Pancreas (tissue), 10 donors: Measurements from ENCODE around the gene REXO2. TPM values are rescaled to one million over a fixed set of nuclear protein-coding genes. Genes with fewer than 3 reads are reported as not detected.

Experiments
- ATAC-seq, 4 donors: fragments of 200-7000 bp; cut with Tn5 transposase; one replicate each; pipeline versions ENCODE4 v1.8.0 to v1.9.1; 2020; ENCODE audit warnings: mild to moderate bottlenecking in 4 of 4, moderate library complexity in 4 of 4
- DNase-seq, 6 donors: peaks; one replicate each; pipeline ENCODE4 v3.0.0-alpha.2; 2020
- FAIRE-seq: peaks from 2 replicates; lab custom pipeline; 2012; peaks lifted over from hg19 to GRCh38; lab: Jason Lieb, UNC
- H3K27ac ChIP-seq, 4 donors: fragments of 200-600 bp; sonication (generic); 1 replicate in 3 of 4; 2 replicates in 1 of 4; pipeline versions ENCODE4 v1.5.0 to v1.8.0; 2020
- H3K27me3 ChIP-seq, 4 donors: fragments of 200-600 bp; one replicate each; pipeline ENCODE4 v1.8.0; 2021
- H3K36me3 ChIP-seq, 3 donors: fragments of 200-600 bp; sonication (generic) in 1 of 3; one replicate each; pipeline versions ENCODE4 v1.5.0 to v1.8.0; 2020 to 2021
- H3K4me1 ChIP-seq, 3 donors: fragments of 200-600 bp; one replicate each; pipeline ENCODE4 v1.8.0; 2021
- H3K4me3 ChIP-seq, 4 donors: fragments of 200-600 bp; sonication (generic) in 2 of 4; one replicate each; pipeline versions ENCODE4 v1.5.0 to v1.8.0; 2020 to 2021
- H3K9me3 ChIP-seq, 4 donors: fragments of 200-600 bp; one replicate each; pipeline ENCODE4 v1.8.0; 2021
- CTCF ChIP-seq, 4 donors: fragments of 200-600 bp; sonication (generic) in 3 of 4; IDR thresholded peaks; one replicate each; pipeline versions ENCODE4 v1.5.0 to v1.8.0; 2021; ENCODE audit warnings: antibody characterized with exemption in 4 of 4
- WGBS, 2 donors: extraction: QIAGEN DNeasy Blood & Tissue Kit; methylation state at CpG; one replicate each; pipeline ENCODE4 v1.1.7; 2013; 5-methylcytosine and 5-hydroxymethylcytosine counted together
- intact Hi-C, 3 donors: fragments of 100-400 bp; cut with DNase I; formaldehyde crosslinking; loops; one replicate each; pipeline versions ENCODE4 v1.11.1 to v1.14.2; 2022
- polyA plus RNA-seq, 2 donors: library from polyadenylated mRNA; stranded (reverse); fragments of 200-250 nt; gene quantifications; one replicate each; pipeline ENCODE4 v1.2.3, GENCODE V29; 2013
- total RNA-seq, 6 donors: library from RNA; stranded (reverse); fragmentation: NEBNext Ultra II Directional in 4 of 6; extraction: Animal tissue kit (Norgen Biotek cat#: 25700) in 4 of 6; gene quantifications; one replicate each; pipeline versions ENCODE4 v1.2.1 to v1.2.4, GENCODE V29; 2021 to 2023
- donor health status: healthy with polysubstance abuse.
- donor health status: DM: no; HTN: no; CAD: no; lungs with moderate emphysema.
- donor health status: DM: no; HTN: no; CAD: no.
- donor health status: control.
- donor health status: control.
- donor health status: Bipolar disorder and iron deficiency.
- donor health status: DM: yes; HTN: yes; CAD: no.
- donor health status: DM: no; HTN: no; CAD: no.
- donor health status: DM: no; HTN: no; CAD: no.
- donor health status: DM: yes; HTN: yes; CAD: no.

The REXO2 gene
- total and polyA plus RNA-seq, 8 donors = 24.0 to 41.1 (median 29.1) TPM

GRCh38 chr11:114397349-114397982, 41.8 kb upstream of the REXO2 start:
- FAIRE-seq (no peak), DNase-seq (no peak), ATAC-seq (no peak)
- no peak overlapping the region for H3K27ac ChIP-seq
- H3K4me1 ChIP-seq = peaks cover 10 to 26% (median 12%) of the 10 kb centered on the region in 3 donors
- no peaks in the 10 kb centered on the region for H3K9me3 ChIP-seq
- no peaks in the 10 kb centered on the region for H3K36me3 ChIP-seq
- intact Hi-C loops = no loop called here
- H3K27me3 ChIP-seq = no peaks in the 10 kb centered on the region
- no peak overlapping the region for H3K4me3 ChIP-seq
- 92% methylated on average over 2 of the region's 2 CpGs for WGBS, 2 donors
- no peak for TF ChIP-seq CTCF (IDR thresholded peaks at IDR 0.05)

- no peak for ATAC-seq
- 47 to 57% methylated on average over 4 of the region's 4 CpGs for WGBS, 2 donors
- Histone ChIP-seq H3K9me3 (no peaks in the 10 kb centered on the region), H3K36me3 (no peaks in the 10 kb centered on the region), H3K27ac (no peak overlapping the region), H3K4me3 (peak overlapping the region in 1 of 4 donors; percentile 60), H3K4me1 (peaks cover 10 to 34% (median 21%) of the 10 kb centered on the region in 3 donors), H3K27me3 (no peaks in the 10 kb centered on the region)
- DNase-seq = no peak
- no peak for TF ChIP-seq CTCF (IDR thresholded peaks at IDR 0.05)
- intact Hi-C loops = no loop called here
- FAIRE-seq = no peak
Measured at GRCh38 chr11:114398303-114398920, 40.9 kb upstream of the REXO2 start.

- no peak for TF ChIP-seq CTCF (IDR thresholded peaks at IDR 0.05)
- Histone ChIP-seq H3K27me3 (no peaks in the 10 kb centered on the region), H3K4me1 (peaks cover 10 to 34% (median 26%) of the 10 kb centered on the region in 3 donors), H3K4me3 (peak overlapping the region; percentile 53 to 76 (median 60)), H3K27ac (peak overlapping the region; percentile 93 to 98 (median 98)), H3K36me3 (no peaks in the 10 kb centered on the region), H3K9me3 (no peaks in the 10 kb centered on the region)
- FAIRE-seq (peak; percentile 5), DNase-seq (peak; percentile 54 to 87 (median 72)), ATAC-seq (peak; percentile 73 to 78 (median 76))
- 1% methylated on average over 29 of the region's 29 CpGs for WGBS, 2 donors
- intact Hi-C loops = no loop called here
Measured at GRCh38 chr11:114399490-114400215, 39.6 kb upstream of the REXO2 start.

- Histone ChIP-seq H3K4me3 (peak within 1 kb of the TSS; percentile 60 to 76 (median 62)), H3K36me3 (no peaks in the 10 kb centered on the region), H3K27ac (peak within 1 kb of the TSS; percentile 93 to 98 (median 98)), H3K27me3 (no peaks in the 10 kb centered on the region), H3K4me1 (peaks cover 10 to 34% (median 26%) of the 10 kb centered on the region in 3 donors), H3K9me3 (no peaks in the 10 kb centered on the region)
- DNase-seq = peak; percentile 97 to 99 (median 98)
- ATAC-seq = peak; percentile 91 to 97 (median 96)
- no peak for TF ChIP-seq CTCF (IDR thresholded peaks at IDR 0.05)
- FAIRE-seq = peak; percentile 75
- intact Hi-C loops = no loop called here
- 0% methylated on average over 64 to 65 of the region's 65 CpGs for WGBS, 2 donors
Measured at GRCh38 chr11:114400216-114400914, 38.9 kb upstream of the REXO2 start, which contains the start of the genes C11orf71 and RBM7. Gene C11orf71 (minus strand): TSS chr11:114400511. CDS start chr11:114400331, 180 bp downstream. Gene RBM7 (plus strand): TSS chr11:114400666. CDS start chr11:114400672, 6 bp downstream.
